Neural cell (in vitro differentiated cells): ENCODE measurements around the gene ZNF668. TPM values are rescaled to one million over a fixed set of nuclear protein-coding genes. Genes with fewer than 3 reads are reported as not detected.

Experiments used
- H2AFZ ChIP-seq: fragments of 200-600, 300-800 bp; sonication (generic), shearing (Covaris generic); 2 replicates; pipeline ENCODE4 v1.6.0; 2014; ENCODE audit warnings: low read depth, mild to moderate bottlenecking, antibody characterized with exemption, low read length, moderate library complexity
- H3F3A ChIP-seq: fragments of 200-600 bp; shearing (Covaris generic); 2 replicates; pipeline ENCODE4 v1.6.1; 2016; ENCODE audit warnings: mild to moderate bottlenecking, moderate library complexity, mixed read lengths, antibody characterized with exemption, low read length; ENCODE audit not compliant: insufficient read depth, poor library complexity, severe bottlenecking
- H3K27ac ChIP-seq: fragments of 200-600, 300-800 bp; sonication (generic), shearing (Covaris generic); 2 replicates; pipeline ENCODE4 v1.5.1; 2014; ENCODE audit warnings: mild to moderate bottlenecking, low read length, moderate library complexity
- H3K27me3 ChIP-seq: fragments of 300-800, 200-600 bp; sonication (generic), shearing (Covaris generic); 2 replicates; pipeline ENCODE4 v1.6.0; 2014; ENCODE audit warnings: mild to moderate bottlenecking, low read depth, low read length, moderate library complexity; ENCODE audit not compliant: insufficient read depth
- H3K36me3 ChIP-seq: fragments of 300-800, 200-600 bp; sonication (generic), shearing (Covaris generic); 2 replicates; pipeline ENCODE4 v1.5.1; 2014; ENCODE audit warnings: mild to moderate bottlenecking, antibody characterized with exemption, low read length, moderate library complexity; ENCODE audit not compliant: insufficient read depth
- H3K4me2 ChIP-seq: fragments of 300-800, 200-600 bp; sonication (generic), shearing (Covaris generic); 2 replicates; pipeline ENCODE4 v1.6.0; 2014; ENCODE audit warnings: mild to moderate bottlenecking, low read length
- H3K4me3 ChIP-seq: fragments of 300-800, 200-600 bp; sonication (generic), shearing (Covaris generic); 2 replicates; pipeline ENCODE4 v1.5.1; 2014; ENCODE audit warnings: mild to moderate bottlenecking, low read length, moderate library complexity
- H3K79me2 ChIP-seq: fragments of 200-600 bp; shearing (Covaris generic); replicated peaks from 2 replicates; pipeline ENCODE4 v1.6.0; 2014; ENCODE audit warnings: mild to moderate bottlenecking, low read length, moderate library complexity; ENCODE audit not compliant: insufficient read depth
- H3K9ac ChIP-seq: fragments of 300-800, 200-600 bp; sonication (generic), shearing (Covaris generic); 2 replicates; pipeline ENCODE4 v1.6.1; 2016; ENCODE audit warnings: mild to moderate bottlenecking, low read length, mixed read lengths
- H3K9me2 ChIP-seq: fragments of 200-600 bp; shearing (Covaris generic); 2 replicates; pipeline ENCODE4 v1.6.1; 2016; ENCODE audit warnings: mild to moderate bottlenecking, low read length, mixed read lengths; ENCODE audit not compliant: insufficient read depth
- H3K9me3 ChIP-seq: fragments of 200-600, 300-800 bp; sonication (generic), shearing (Covaris generic); 2 replicates; pipeline ENCODE4 v1.6.1; 2016; ENCODE audit warnings: mild to moderate bottlenecking, mixed run types, low read length, moderate library complexity, mixed read lengths
- H4K20me1 ChIP-seq: fragments of 200-600 bp; shearing (Covaris generic); 2 replicates; pipeline ENCODE4 v1.6.1; 2016; ENCODE audit warnings: mild to moderate bottlenecking, mixed run types; ENCODE audit not compliant: insufficient read depth
- EP300 ChIP-seq: fragments of 450-650 bp; conservative IDR thresholded peaks from 2 replicates; pipeline ENCODE4 v1.6.1; 2014; ENCODE audit warnings: antibody characterized with exemption, mild to moderate bottlenecking, moderate library complexity; ENCODE audit not compliant: poor library complexity, severe bottlenecking
- EZH2 ChIP-seq: fragments of 200-600, 300-800 bp; shearing (Covaris generic), sonication (generic); IDR thresholded peaks from 2 replicates; pipeline ENCODE4 v1.6.1; 2014; ENCODE audit warnings: antibody characterized with exemption, low read length, borderline replicate concordance, mild to moderate bottlenecking; ENCODE audit not compliant: insufficient read depth, poor library complexity, severe bottlenecking
- MXI1 ChIP-seq: fragments of 450-650 bp; conservative IDR thresholded peaks from 2 replicates; pipeline ENCODE4 v1.6.1; 2014; ENCODE audit warnings: antibody characterized with exemption, mild to moderate bottlenecking; ENCODE audit not compliant: poor library complexity, severe bottlenecking
- POLR2AphosphoS5 ChIP-seq: IDR thresholded peaks from 2 replicates; pipeline ENCODE4 v1.6.1; 2012
- RAD21 ChIP-seq: fragments of 450-650 bp; conservative IDR thresholded peaks from 2 replicates; pipeline ENCODE4 v1.6.1; 2014; ENCODE audit warnings: antibody characterized with exemption, mild to moderate bottlenecking, moderate library complexity
- SMC3 ChIP-seq: fragments of 450-650 bp; conservative IDR thresholded peaks from 2 replicates; pipeline ENCODE4 v1.6.1; 2014; ENCODE audit warnings: antibody characterized with exemption, mild to moderate bottlenecking, moderate library complexity; ENCODE audit not compliant: poor library complexity
- polyA plus RNA-seq: library from polyadenylated mRNA; depleted of rRNA; stranded (reverse); fragments of >200 nt; gene quantifications from 2 replicates; pipeline ENCODE4 v1.2.3, GENCODE V29; 2014
- TF ChIP-seq, protein P1 (sequence below): fragments of 450-650 bp; IDR thresholded peaks from 2 replicates; pipeline ENCODE4 v1.5.1; 2014; ENCODE audit warnings: antibody characterized with exemption, mild to moderate bottlenecking, moderate library complexity; ENCODE audit not compliant: poor library complexity, severe bottlenecking
- TF ChIP-seq, protein P2 (sequence below): IDR thresholded peaks from 2 replicates; pipeline ENCODE4 v1.6.1; 2012; ENCODE audit warnings: borderline replicate concordance

ZNF668 gene
- polyA plus RNA-seq, 1 donor from 2014 or later, result 17.8 TPM

GRCh38 chr16:31108035-31108793 is 34.2 kb upstream of the ZNF668 start, which contains the start of gene BCKDK:
Gene BCKDK (plus strand): TSS chr16:31108386. CDS start chr16:31109224, 838 bp downstream.
- H3K79me2 ChIP-seq, result no peaks in the 10 kb centered on the region
- H3K9ac ChIP-seq, result peak within 1 kb of the TSS; percentile 87
- H3K4me2 ChIP-seq, result peak within 1 kb of the TSS; percentile 44
- H3F3A ChIP-seq, result no peaks in the 10 kb centered on the region
- no peaks in the 10 kb centered on the region for H4K20me1 ChIP-seq
- TF ChIP-seq POLR2AphosphoS5 (peak; percentile 74), RAD21 (no peak), EP300 (peak; percentile 25), SMC3 (no peak), MXI1 (peak; percentile 75), EZH2 (no peak)
- TF ChIP-seq, protein P1, sequence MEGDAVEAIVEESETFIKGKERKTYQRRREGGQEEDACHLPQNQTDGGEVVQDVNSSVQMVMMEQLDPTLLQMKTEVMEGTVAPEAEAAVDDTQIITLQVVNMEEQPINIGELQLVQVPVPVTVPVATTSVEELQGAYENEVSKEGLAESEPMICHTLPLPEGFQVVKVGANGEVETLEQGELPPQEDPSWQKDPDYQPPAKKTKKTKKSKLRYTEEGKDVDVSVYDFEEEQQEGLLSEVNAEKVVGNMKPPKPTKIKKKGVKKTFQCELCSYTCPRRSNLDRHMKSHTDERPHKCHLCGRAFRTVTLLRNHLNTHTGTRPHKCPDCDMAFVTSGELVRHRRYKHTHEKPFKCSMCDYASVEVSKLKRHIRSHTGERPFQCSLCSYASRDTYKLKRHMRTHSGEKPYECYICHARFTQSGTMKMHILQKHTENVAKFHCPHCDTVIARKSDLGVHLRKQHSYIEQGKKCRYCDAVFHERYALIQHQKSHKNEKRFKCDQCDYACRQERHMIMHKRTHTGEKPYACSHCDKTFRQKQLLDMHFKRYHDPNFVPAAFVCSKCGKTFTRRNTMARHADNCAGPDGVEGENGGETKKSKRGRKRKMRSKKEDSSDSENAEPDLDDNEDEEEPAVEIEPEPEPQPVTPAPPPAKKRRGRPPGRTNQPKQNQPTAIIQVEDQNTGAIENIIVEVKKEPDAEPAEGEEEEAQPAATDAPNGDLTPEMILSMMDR, result no peak
- H3K36me3 ChIP-seq, result no peaks in the 10 kb centered on the region
- peak within 1 kb of the TSS; percentile 99 for H3K4me3 ChIP-seq
- H3K9me3 ChIP-seq, result no peaks in the 10 kb centered on the region
- H3K27me3 ChIP-seq, result no peaks in the 10 kb centered on the region
- H3K27ac ChIP-seq, result peak within 1 kb of the TSS; percentile 24
- no peaks in the 10 kb centered on the region for H3K9me2 ChIP-seq
- H2AFZ ChIP-seq, result peak within 1 kb of the TSS; percentile 83

DNA sequence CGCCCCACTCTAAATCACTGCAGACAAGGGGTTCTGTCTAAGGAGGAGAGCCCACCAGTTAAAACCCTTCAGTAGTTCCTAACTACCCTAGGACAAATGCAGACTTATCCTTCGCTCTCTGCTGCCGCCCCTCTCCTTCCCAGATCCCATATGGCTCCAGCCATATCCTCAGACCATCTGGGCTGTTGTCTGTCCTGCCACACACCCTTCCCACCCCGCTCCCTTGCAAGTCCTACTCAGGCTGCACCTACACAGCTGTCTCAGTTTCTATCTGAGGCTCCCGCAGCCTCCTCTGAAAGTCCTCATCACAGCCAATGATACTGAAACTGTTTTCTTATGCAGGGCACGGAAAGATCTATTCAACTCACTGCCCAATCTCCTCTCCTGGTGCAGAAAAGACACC is 33.4 kb upstream of the ZNF668 start:
- no peaks in the 10 kb centered on the region for H3K9me2 ChIP-seq
- peak overlapping the region; percentile 83 for H2AFZ ChIP-seq
- H3K27ac ChIP-seq, result no peak overlapping the region
- no peaks in the 10 kb centered on the region for H3K27me3 ChIP-seq
- H3K4me3 ChIP-seq, result peak overlapping the region; percentile 99
- H4K20me1 ChIP-seq, result no peaks in the 10 kb centered on the region
- no peaks in the 10 kb centered on the region for H3K9me3 ChIP-seq
- H3F3A ChIP-seq, result no peaks in the 10 kb centered on the region
- H3K79me2 ChIP-seq, result no peaks in the 10 kb centered on the region
- no peak overlapping the region for H3K4me2 ChIP-seq
- H3K9ac ChIP-seq, result no peak overlapping the region
- TF ChIP-seq POLR2AphosphoS5 (no peak), RAD21 (no peak), SMC3 (no peak), MXI1 (no peak)
- TF ChIP-seq, protein P1, result no peak
- TF ChIP-seq, protein P2, sequence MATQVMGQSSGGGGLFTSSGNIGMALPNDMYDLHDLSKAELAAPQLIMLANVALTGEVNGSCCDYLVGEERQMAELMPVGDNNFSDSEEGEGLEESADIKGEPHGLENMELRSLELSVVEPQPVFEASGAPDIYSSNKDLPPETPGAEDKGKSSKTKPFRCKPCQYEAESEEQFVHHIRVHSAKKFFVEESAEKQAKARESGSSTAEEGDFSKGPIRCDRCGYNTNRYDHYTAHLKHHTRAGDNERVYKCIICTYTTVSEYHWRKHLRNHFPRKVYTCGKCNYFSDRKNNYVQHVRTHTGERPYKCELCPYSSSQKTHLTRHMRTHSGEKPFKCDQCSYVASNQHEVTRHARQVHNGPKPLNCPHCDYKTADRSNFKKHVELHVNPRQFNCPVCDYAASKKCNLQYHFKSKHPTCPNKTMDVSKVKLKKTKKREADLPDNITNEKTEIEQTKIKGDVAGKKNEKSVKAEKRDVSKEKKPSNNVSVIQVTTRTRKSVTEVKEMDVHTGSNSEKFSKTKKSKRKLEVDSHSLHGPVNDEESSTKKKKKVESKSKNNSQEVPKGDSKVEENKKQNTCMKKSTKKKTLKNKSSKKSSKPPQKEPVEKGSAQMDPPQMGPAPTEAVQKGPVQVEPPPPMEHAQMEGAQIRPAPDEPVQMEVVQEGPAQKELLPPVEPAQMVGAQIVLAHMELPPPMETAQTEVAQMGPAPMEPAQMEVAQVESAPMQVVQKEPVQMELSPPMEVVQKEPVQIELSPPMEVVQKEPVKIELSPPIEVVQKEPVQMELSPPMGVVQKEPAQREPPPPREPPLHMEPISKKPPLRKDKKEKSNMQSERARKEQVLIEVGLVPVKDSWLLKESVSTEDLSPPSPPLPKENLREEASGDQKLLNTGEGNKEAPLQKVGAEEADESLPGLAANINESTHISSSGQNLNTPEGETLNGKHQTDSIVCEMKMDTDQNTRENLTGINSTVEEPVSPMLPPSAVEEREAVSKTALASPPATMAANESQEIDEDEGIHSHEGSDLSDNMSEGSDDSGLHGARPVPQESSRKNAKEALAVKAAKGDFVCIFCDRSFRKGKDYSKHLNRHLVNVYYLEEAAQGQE, result no peak
- H3K36me3 ChIP-seq, result no peaks in the 10 kb centered on the region
